Stimulated activated CD8-positive, alpha-beta memory T cell treated with anti-CD3 and anti-CD28 coated beads, Interleukin-15, amount 100 ng/mL, for 1 hour (primary cell): ENCODE results near the gene FOXD4L5.
"Not testable (repeated sequence)": the region's sequence is repeated elsewhere in the genome, so short reads cannot be mapped to it uniquely, and the experiment has no call there.

Experiments
- DNase-seq: peaks from one replicate; pipeline ENCODE4 v3.0.0-alpha.2; 2020; ENCODE audit warnings: low read depth

Gene FOXD4L5

GRCh38 chr9:65285109-65285508, at the start of gene FOXD4L5:
Gene FOXD4L5 (minus strand): TSS chr9:65285209. CDS start chr9:65284377, 832 bp downstream.
- not testable (repeated sequence) for DNase-seq

GRCh38 chr9:65283943-65284342, 1.1 kb downstream of the FOXD4L5 start:
- DNase-seq, result not testable (repeated sequence)

- DNase-seq, result not testable (repeated sequence)
Observed at GRCh38 chr9:65282976-65283375, 2.0 kb downstream of the FOXD4L5 start.
